ENCODE data around the gene CNTN6. TPM values are rescaled to one million over a fixed set of nuclear protein-coding genes. Genes with fewer than 3 reads are reported as not detected.

CNTN6 gene
- total RNA-seq, 1 donor from 2014 or later = not detected

DNA sequence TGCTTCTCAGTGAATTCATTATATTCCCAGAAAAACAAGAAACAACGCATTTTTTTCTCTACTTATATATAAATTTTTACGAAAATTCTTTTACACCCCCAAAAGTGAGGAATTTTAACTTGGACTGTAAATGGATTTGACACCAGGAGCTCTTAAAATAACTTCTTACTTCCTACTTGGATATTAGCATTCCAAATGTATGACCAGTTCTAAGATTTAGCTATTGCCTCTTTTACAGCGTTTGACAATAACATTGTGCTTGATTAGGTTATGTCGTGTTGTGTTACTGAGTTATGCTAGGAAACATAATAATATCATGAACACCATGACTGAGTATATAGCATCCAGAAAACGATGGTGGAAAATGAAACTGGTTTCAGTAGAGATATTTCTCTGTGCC lies 177.0 kb downstream of the CNTN6 start:
- Histone ChIP-seq H3K36me3 (no peaks in the 10 kb centered on the region), H3K27ac (replicated peaks) (no peak overlapping the region), H3K27me3 (ENCODE audit: low read depth) (no peaks in the 10 kb centered on the region), H3K4me3 (no peak overlapping the region), H3K9me3 (replicated peaks) (no peaks in the 10 kb centered on the region), H3K4me1 (no peaks in the 10 kb centered on the region)
- TF ChIP-seq, protein P1, sequence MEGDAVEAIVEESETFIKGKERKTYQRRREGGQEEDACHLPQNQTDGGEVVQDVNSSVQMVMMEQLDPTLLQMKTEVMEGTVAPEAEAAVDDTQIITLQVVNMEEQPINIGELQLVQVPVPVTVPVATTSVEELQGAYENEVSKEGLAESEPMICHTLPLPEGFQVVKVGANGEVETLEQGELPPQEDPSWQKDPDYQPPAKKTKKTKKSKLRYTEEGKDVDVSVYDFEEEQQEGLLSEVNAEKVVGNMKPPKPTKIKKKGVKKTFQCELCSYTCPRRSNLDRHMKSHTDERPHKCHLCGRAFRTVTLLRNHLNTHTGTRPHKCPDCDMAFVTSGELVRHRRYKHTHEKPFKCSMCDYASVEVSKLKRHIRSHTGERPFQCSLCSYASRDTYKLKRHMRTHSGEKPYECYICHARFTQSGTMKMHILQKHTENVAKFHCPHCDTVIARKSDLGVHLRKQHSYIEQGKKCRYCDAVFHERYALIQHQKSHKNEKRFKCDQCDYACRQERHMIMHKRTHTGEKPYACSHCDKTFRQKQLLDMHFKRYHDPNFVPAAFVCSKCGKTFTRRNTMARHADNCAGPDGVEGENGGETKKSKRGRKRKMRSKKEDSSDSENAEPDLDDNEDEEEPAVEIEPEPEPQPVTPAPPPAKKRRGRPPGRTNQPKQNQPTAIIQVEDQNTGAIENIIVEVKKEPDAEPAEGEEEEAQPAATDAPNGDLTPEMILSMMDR (IDR thresholded peaks at IDR 0.05; ENCODE audit: borderline replicate concordance) = no peak
- DNase-seq = no peak
- intact Hi-C loops (cut with micrococcal nuclease) = no loop called here

DNA sequence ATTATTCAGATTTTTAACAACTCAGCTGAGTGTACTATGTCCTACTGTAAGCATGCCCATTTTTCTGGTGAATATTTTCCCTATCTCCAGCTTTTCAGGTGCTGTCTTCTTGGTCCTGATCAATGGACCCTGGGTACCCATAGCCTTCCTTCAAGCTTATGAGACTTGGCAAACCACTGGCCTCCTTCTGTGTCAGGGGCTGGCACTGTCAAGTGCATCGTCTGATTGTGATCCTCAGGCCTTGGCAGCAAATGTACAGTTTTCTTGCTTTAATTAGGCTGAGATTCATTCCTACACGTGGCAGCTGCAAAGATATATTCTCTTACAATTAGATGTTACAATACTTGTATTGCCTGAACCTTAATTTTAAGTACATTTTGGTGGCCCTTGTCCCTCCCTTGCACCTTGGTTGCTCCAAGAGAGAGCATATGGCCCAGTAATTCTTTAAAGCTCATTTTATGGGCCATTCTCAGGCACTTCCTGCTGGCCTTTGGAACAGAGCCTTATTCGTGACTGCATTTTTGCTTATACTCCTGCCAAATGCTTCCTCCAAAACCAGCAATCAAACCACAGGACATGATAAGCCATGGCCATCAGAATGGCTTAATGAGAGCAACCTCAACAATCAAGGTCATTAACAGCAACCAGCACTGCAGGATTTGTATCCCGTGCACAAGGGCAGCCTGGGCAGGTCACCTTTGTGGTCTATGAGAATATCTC lies 179.9 kb downstream of the CNTN6 start:
- Histone ChIP-seq H3K4me1 (no peaks in the 10 kb centered on the region), H3K27me3 (ENCODE audit: low read depth) (no peaks in the 10 kb centered on the region), H3K4me3 (no peak overlapping the region), H3K36me3 (no peaks in the 10 kb centered on the region), H3K27ac (replicated peaks) (no peak overlapping the region), H3K9me3 (replicated peaks) (no peaks in the 10 kb centered on the region)
- intact Hi-C loops (cut with micrococcal nuclease) = no loop called here
- TF ChIP-seq, protein P1 (IDR thresholded peaks at IDR 0.05; ENCODE audit: borderline replicate concordance) = no peak
- DNase-seq = no peak

DNA sequence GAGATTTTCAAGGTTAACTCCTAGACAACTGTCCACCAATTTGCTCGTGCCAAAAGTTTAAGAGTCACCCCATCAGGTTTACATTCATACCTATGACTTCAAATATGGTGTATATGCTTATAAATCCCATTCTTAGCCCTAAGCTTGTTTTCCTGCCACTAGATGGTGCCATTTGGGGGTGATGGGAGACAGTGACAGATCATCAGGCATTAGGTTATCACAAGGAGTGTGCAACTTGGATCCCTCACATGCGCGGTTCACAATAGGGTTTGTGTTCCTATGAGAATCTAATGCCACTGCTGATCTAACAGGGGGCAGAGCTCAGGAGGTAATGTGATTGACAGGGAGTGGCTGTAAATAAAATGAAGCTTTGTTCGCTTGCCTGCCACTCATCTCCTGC lies 182.7 kb downstream of the CNTN6 start:
- no peak overlapping the region for H3K4me3 ChIP-seq
- no peaks in the 10 kb centered on the region for H3K9me3 ChIP-seq (replicated peaks)

DNA sequence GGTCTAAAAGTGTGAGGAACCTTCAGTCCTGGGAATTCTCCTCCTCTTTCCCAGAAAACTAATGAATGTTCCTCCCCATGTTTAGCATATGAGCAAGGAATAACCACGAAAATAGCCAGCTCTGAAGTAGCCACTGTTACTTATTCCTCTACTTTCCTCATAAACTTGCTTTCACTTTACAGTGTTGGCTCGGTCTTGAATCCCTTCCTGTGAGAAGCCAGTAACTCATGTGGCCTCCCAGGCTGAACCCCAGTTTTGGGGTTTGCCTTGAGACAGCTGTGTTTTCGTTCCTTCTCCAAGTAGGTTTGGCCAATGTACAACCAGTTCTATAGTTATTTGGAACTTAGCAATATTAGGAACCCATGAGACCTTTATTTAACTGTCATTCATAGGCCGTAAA lies 195.0 kb downstream of the CNTN6 start:
- H3K36me3 ChIP-seq = no peaks in the 10 kb centered on the region
- no peaks in the 10 kb centered on the region for H3K9me3 ChIP-seq (replicated peaks)
- intact Hi-C loops (cut with micrococcal nuclease) = no loop called here
- no peak for DNase-seq
- no peaks in the 10 kb centered on the region for H3K27me3 ChIP-seq (ENCODE audit: low read depth)
- H3K4me1 ChIP-seq = no peaks in the 10 kb centered on the region
- H3K27ac ChIP-seq (replicated peaks) = no peak overlapping the region
- TF ChIP-seq, protein P1 (IDR thresholded peaks at IDR 0.05; ENCODE audit: borderline replicate concordance) = no peak
- H3K4me3 ChIP-seq = no peak overlapping the region

More for the DNA sequence above, 182.7 kb downstream of the CNTN6 start:
- no peaks in the 10 kb centered on the region for H3K27me3 ChIP-seq (ENCODE audit: low read depth)
- intact Hi-C loops (cut with micrococcal nuclease) = no loop called here
- no peaks in the 10 kb centered on the region for H3K36me3 ChIP-seq
- H3K27ac ChIP-seq (replicated peaks) = no peak overlapping the region
- TF ChIP-seq, protein P1 (IDR thresholded peaks at IDR 0.05; ENCODE audit: borderline replicate concordance) = no peak
- H3K4me1 ChIP-seq = no peaks in the 10 kb centered on the region
- no peak for DNase-seq

DNA sequence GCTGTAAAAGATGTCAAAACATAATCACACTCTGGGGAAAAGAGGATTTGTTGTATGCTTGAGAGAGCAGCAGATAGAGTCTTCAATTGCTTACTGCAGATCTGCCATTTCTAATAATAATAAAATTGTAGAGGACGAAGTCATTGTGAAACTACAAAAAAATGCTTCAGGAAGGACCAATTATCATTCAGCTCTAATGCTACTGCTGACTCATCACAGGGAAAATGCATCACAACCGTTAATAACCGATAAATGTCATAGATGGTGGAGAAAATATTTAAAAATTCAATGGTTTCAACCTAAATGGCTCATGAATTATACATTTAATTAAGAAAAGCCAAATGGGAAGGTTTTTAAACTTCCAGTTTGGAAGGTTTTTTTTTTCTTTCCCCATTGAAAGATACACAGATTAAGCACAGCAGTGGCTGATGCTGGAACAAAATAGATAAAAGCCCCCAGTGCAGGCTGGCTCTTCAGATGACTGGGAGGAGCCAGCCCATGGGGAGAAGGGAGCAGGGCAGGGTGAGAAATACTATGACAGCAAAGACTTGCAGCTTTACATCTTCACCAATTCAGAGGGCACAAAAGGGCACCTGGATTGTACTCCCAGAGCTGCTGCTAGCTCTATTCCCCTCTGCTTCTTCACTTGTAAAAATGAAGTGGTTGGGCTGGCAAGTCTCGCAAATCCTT lies 196.1 kb downstream of the CNTN6 start:
- no peak overlapping the region for H3K4me3 ChIP-seq
- TF ChIP-seq, protein P1 (IDR thresholded peaks at IDR 0.05; ENCODE audit: borderline replicate concordance) = no peak
- no peaks in the 10 kb centered on the region for H3K9me3 ChIP-seq (replicated peaks)
- H3K27me3 ChIP-seq (ENCODE audit: low read depth) = no peaks in the 10 kb centered on the region
- H3K27ac ChIP-seq (replicated peaks) = no peak overlapping the region
- no peak for DNase-seq
- H3K4me1 ChIP-seq = no peaks in the 10 kb centered on the region
- intact Hi-C loops (cut with micrococcal nuclease) = no loop called here
- H3K36me3 ChIP-seq = no peaks in the 10 kb centered on the region
